GM19324 (cell line): ENCODE data around the gene TRIM47.

ENCODE experiments used
- ATAC-seq: cut with Tn5 transposase; IDR thresholded peaks from one replicate; pipeline ENCODE4 v1.9.1; 2021; ENCODE audit warnings: mild to moderate bottlenecking, moderate library complexity; ENCODE audit not compliant: unreplicated experiment, low FRiP score

The TRIM47 gene

GRCh38 chr17:75909051-75909811 lies 30.9 kb upstream of the TRIM47 start:
- no peak for ATAC-seq

- no peak for ATAC-seq
These were observed 29.8 kb upstream of the TRIM47 start for GRCh38 chr17:75908201-75908600.

GRCh38 chr17:75906143-75906884 lies 27.9 kb upstream of the TRIM47 start:
- no peak for ATAC-seq

- ATAC-seq, result peak; percentile 97
These were observed 26.6 kb upstream of the TRIM47 start, which contains the start of gene MRPL38 for GRCh38 chr17:75904749-75905521. TSS of gene MRPL38 (minus strand) at chr17:75904884. CDS start at chr17:75904875, 9 bp downstream.

- no peak for ATAC-seq
These were observed 24.0 kb upstream of the TRIM47 start for GRCh38 chr17:75902406-75902805.

- no peak for ATAC-seq
These were observed 23.3 kb upstream of the TRIM47 start for GRCh38 chr17:75901727-75902126.

- ATAC-seq, result no peak
These were observed 22.5 kb upstream of the TRIM47 start for GRCh38 chr17:75900691-75901533.

- no peak for ATAC-seq
These were observed 21.5 kb upstream of the TRIM47 start for GRCh38 chr17:75899767-75900468.

- ATAC-seq, result no peak
These were observed 21.0 kb upstream of the TRIM47 start for GRCh38 chr17:75899353-75899752.

- no peak for ATAC-seq
These were observed 20.4 kb upstream of the TRIM47 start for GRCh38 chr17:75898791-75899190.

- no peak for ATAC-seq
These were observed 19.7 kb upstream of the TRIM47 start for GRCh38 chr17:75898065-75898464.

- no peak for ATAC-seq
These were observed 19.0 kb upstream of the TRIM47 start for GRCh38 chr17:75897160-75898019.

GRCh38 chr17:75896415-75897159 lies 18.2 kb upstream of the TRIM47 start, which contains the start of gene TRIM65:
TSS of gene TRIM65 (minus strand) at chr17:75896951. CDS start at chr17:75896937, 14 bp downstream.
- ATAC-seq, result peak; percentile 61

- ATAC-seq, result no peak
These were observed 17.2 kb upstream of the TRIM47 start for GRCh38 chr17:75895370-75896155.

- ATAC-seq, result no peak
These were observed 15.8 kb upstream of the TRIM47 start for GRCh38 chr17:75894049-75894733.

GRCh38 chr17:75893305-75894048 lies 15.1 kb upstream of the TRIM47 start:
- no peak for ATAC-seq
